Measurements from ENCODE around the gene THRB. TPM values are rescaled to one million over a fixed set of nuclear protein-coding genes. Genes with fewer than 3 reads are reported as not detected.

The THRB gene
- total RNA-seq, 1 donor from 2014 or later, result 0.56 TPM

DNA sequence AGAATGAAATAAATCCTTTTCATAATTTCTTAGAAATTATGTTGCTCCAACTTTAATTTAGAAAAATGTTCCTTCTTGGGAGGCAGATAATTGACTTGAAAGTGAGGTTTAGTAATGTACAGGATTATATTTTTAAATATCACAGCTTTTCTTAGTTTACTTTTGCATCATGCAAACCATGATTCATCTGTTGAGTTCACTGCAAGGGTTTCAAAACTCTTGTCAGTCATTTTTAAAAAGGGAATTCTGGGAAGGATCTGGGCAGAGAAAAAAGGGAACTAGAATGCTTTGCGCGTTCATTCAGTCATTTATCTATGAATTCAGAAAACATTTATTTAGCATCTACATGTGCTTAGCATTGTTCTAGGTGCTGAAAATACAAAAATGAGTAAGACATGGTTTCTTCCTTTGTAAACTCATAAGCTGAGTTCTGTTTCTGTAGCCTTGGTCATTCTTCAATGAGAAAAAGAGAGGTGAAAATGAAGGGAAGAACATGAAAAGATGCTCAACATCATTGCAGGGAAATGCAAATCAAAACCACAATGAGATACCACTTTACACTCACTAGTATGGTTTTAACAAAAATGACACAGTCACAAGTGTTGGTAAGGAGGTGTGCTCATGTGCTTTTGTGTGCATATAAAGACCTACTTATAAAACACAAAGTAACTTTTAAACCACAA, 340.5 kb downstream of the THRB start:
- H3K9me3 Mint-ChIP-seq (ENCODE audit: unreplicated experiment), result no peaks in the 10 kb centered on the region
- H3K4me1 Mint-ChIP-seq (ENCODE audit: low read depth, unreplicated experiment), result no peaks in the 10 kb centered on the region
- H3K27ac Mint-ChIP-seq (ENCODE audit: unreplicated experiment), result no peak overlapping the region
- TF ChIP-seq, protein P1, sequence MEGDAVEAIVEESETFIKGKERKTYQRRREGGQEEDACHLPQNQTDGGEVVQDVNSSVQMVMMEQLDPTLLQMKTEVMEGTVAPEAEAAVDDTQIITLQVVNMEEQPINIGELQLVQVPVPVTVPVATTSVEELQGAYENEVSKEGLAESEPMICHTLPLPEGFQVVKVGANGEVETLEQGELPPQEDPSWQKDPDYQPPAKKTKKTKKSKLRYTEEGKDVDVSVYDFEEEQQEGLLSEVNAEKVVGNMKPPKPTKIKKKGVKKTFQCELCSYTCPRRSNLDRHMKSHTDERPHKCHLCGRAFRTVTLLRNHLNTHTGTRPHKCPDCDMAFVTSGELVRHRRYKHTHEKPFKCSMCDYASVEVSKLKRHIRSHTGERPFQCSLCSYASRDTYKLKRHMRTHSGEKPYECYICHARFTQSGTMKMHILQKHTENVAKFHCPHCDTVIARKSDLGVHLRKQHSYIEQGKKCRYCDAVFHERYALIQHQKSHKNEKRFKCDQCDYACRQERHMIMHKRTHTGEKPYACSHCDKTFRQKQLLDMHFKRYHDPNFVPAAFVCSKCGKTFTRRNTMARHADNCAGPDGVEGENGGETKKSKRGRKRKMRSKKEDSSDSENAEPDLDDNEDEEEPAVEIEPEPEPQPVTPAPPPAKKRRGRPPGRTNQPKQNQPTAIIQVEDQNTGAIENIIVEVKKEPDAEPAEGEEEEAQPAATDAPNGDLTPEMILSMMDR (IDR thresholded peaks at IDR 0.05; ENCODE audit: partially characterized antibody, unreplicated experiment), result no peak
- H3K4me3 Mint-ChIP-seq (ENCODE audit: unreplicated experiment), result no peak overlapping the region
- no peak for DNase-seq
- no peaks in the 10 kb centered on the region for H3K27me3 Mint-ChIP-seq (ENCODE audit: unreplicated experiment)
- H3K36me3 Mint-ChIP-seq (ENCODE audit: unreplicated experiment), result no peaks in the 10 kb centered on the region

DNA sequence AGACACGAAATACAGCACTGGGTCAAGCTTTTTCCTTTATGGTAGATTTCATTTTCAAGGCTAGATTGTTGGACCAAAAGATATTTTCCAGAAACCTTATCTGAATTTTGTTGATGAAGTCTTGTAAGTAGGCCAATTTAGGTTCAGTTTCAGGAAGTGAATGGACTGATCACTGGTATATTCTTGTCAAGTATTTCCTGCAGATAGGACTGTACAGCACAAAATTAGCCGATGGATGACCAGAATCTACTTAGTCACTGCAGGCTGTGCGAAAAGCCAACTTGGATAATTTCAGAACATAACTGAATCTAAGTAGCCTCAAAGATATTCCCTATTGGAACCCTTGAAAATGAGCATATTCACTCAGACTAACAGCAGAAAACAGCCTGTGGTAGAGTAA, 343.1 kb downstream of the THRB start:
- no peaks in the 10 kb centered on the region for H3K4me1 Mint-ChIP-seq (ENCODE audit: low read depth, unreplicated experiment)
- no peaks in the 10 kb centered on the region for H3K9me3 Mint-ChIP-seq (ENCODE audit: unreplicated experiment)
- no peaks in the 10 kb centered on the region for H3K36me3 Mint-ChIP-seq (ENCODE audit: unreplicated experiment)
- TF ChIP-seq, protein P1 (IDR thresholded peaks at IDR 0.05; ENCODE audit: partially characterized antibody, unreplicated experiment), result no peak
- no peak for DNase-seq
- H3K27ac Mint-ChIP-seq (ENCODE audit: unreplicated experiment), result no peak overlapping the region
- H3K4me3 Mint-ChIP-seq (ENCODE audit: unreplicated experiment), result no peak overlapping the region
- H3K27me3 Mint-ChIP-seq (ENCODE audit: unreplicated experiment), result no peaks in the 10 kb centered on the region

DNA sequence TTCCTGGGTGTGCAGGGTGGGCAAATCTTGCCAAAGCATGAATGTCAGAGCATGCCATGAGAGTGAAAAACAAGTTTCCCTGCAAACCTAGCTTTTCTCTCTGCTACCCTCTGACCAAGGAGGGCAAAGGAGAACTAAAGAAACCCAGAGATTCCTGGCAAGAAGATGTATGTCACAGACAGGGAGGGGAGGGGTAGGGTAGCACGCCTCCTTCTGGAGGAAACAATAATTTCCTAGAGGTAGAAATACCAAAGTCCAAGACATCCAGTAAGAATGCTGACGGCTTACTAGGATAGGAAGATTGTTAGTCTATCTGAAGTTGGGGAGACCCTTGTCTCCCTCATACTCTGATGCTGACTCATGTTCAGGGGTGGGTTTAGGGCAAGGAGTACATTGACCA, 345.6 kb downstream of the THRB start:
- TF ChIP-seq, protein P1 (IDR thresholded peaks at IDR 0.05; ENCODE audit: partially characterized antibody, unreplicated experiment), result no peak
- Mint-ChIP-seq H3K4me3 (ENCODE audit: unreplicated experiment) (no peak overlapping the region), H3K9me3 (ENCODE audit: unreplicated experiment) (no peaks in the 10 kb centered on the region), H3K4me1 (ENCODE audit: low read depth, unreplicated experiment) (no peaks in the 10 kb centered on the region), H3K27ac (ENCODE audit: unreplicated experiment) (no peak overlapping the region), H3K36me3 (ENCODE audit: unreplicated experiment) (no peaks in the 10 kb centered on the region), H3K27me3 (ENCODE audit: unreplicated experiment) (no peaks in the 10 kb centered on the region)
- no peak for DNase-seq

DNA sequence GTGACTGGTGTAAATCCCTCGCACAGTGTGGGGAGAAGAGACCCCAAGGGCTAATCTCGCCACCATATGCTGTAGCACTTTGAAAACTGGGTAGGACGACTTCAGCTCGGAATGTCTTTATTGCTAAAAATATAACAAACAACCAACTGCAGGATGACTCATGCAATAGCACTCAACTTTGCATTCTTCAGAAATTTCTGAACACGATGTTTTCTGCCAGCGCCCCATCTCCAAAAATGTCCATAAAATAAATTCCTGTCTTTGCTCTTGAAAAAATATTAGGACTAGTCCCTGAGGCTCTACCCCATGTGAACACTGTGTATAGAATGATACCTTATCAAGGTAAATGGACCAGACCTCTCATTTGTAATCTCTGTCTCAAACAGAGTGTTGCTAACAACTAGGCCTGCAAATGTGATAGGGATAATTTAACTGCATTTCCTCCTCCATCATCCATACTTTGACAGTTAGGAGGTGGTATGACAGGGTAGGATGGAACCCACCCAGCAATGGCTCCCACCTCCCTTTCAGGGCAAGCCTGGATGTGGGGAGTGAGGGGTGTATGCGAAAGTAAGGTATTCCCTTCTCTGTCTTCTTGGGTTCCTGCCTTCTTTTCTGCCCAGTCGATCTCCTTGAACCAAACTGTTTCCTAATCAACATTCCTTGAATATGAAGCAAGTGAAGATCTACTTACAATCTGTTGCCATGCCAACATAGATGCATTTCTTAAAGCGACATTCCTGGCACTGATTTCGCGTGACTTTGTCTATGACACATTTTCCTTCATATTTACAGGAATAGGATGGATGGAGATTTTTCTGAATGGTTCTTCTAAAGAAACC, 348.4 kb downstream of the THRB start:
- Mint-ChIP-seq H3K27me3 (ENCODE audit: unreplicated experiment) (no peaks in the 10 kb centered on the region), H3K9me3 (ENCODE audit: unreplicated experiment) (no peaks in the 10 kb centered on the region), H3K4me1 (ENCODE audit: low read depth, unreplicated experiment) (peaks cover 5% of the 10 kb centered on the region), H3K36me3 (ENCODE audit: unreplicated experiment) (no peaks in the 10 kb centered on the region), H3K4me3 (ENCODE audit: unreplicated experiment) (no peak overlapping the region), H3K27ac (ENCODE audit: unreplicated experiment) (no peak overlapping the region)
- TF ChIP-seq, protein P1 (IDR thresholded peaks at IDR 0.05; ENCODE audit: partially characterized antibody, unreplicated experiment), result no peak
- DNase-seq, result no peak

DNA sequence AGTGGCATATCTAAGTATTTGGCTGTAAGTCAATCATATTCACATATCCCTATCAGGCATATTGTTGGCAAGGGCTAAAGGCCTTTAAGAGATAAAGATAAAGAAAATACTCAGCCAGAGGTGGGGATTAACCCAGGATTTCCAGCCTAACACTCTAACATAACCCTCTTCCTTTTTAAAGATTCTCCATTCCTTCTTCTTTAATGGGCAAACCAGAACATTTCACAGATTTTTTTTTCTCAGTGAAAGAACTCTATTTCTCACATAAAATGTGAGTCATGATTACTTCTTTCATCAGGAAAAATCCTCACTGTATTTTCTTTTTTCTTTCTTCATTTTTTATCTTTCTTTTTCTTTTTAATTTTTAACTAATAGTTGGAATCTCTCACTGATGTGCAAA, 349.2 kb downstream of the THRB start:
- peaks cover 5% of the 10 kb centered on the region for H3K4me1 Mint-ChIP-seq (ENCODE audit: low read depth, unreplicated experiment)
- TF ChIP-seq, protein P1 (IDR thresholded peaks at IDR 0.05; ENCODE audit: partially characterized antibody, unreplicated experiment), result no peak
- no peak overlapping the region for H3K4me3 Mint-ChIP-seq (ENCODE audit: unreplicated experiment)
- H3K27ac Mint-ChIP-seq (ENCODE audit: unreplicated experiment), result no peak overlapping the region
- DNase-seq, result no peak
- no peaks in the 10 kb centered on the region for H3K27me3 Mint-ChIP-seq (ENCODE audit: unreplicated experiment)
- H3K9me3 Mint-ChIP-seq (ENCODE audit: unreplicated experiment), result no peaks in the 10 kb centered on the region
- H3K36me3 Mint-ChIP-seq (ENCODE audit: unreplicated experiment), result no peaks in the 10 kb centered on the region

All from glutamatergic neuron (in vitro differentiated cells).